DMS153 treated with DMSO at 0.1 percent for 48 hours (cell line): Measurements from ENCODE around the gene ZBTB47.

Source experiments
- DNase-seq: peaks from one replicate; lab custom pipeline; 2025; ENCODE audit not compliant: unreplicated experiment; lab: John Stamatoyannopoulos, UW

ZBTB47 gene

DNA sequence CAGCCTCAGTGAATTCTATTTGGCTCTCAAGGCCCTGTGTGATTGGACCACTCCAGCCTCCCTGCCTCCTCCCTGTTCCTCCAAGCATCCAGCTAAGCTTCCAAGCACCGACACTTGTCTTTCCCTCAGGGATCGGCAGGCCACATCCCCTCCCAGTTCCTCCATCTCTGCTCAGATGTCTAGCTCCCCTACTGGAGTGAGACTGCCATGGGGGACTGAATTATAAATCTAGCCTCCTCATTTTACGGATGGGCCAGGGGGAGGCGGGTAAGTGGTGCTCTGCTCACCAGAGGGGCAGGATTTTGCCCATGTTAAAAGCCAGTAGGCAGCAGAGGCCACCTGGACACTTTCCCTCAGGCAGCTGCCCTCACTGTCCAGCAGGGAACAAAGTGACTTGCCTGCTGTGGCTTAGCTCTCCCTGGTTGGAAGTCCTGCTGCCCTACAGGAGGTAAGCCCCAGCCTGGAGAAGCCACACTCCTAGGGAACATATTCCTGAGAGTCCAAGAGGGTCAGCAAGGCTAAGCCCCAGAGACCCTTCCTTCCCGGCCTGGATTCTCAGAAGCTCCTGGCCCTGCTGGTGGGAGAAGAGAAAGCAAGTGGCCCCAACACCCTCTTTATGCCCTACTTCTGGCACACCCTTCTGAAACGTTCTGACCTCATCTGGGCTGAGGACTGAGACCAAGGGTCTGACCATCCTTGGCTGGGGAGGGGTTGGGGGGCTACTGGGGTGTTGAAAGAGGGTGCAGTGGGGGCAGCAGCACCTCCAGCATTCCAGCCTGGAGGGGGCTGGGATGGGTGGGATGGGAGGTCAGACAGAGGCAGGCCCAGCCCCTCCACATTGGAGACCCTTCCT lies 58.2 kb downstream of the ZBTB47 start:
- DNase-seq, result no peak

DNA sequence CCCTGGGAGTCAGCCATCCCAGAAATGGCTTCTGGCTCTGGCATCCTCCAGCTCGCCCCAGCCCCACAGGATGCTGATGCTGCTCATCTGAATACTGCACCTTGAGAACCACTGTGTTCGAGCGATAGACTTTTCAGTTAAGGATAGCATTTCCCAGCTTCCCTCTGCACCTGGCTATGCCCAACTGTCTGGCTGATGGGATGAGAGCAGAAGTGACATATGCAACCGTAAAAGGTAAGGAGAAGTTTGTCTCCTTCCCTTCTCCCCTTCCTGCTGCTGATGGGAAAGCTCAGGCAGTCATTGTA lies 58.8 kb downstream of the ZBTB47 start:
- DNase-seq, result no peak

DNA sequence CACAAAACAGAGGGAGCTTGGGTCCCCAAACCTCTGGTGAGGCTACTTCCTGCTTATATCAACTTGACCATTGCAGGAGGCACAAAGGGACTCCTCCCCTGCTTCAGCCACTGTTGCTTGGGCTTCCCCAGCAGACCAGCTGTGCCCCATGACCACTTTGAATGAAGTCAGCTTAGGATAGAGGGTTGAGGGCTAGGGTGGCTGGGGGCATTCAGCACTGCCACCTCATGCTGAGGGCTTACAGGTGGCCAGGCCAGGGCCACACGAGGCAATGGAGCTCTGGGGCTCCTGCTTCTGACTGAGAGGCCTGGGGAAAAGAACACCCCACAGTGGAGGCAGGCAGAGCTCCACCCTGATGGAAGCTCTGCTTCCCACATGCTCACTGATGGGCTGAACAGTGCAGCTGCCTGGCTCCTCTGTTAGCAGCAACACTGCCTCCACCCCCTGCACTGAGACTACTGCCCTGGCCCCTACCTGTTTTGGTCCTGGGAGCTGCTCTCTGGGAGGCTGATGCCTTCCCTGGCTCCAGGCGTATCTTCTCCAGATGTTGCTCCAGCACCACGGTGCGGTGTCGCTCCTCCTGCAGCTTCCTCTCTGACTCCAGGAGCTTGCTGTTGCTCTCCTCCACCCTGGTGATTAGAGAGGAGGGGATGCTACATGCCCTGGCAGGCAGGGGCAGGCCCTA lies 59.3 kb downstream of the ZBTB47 start:
- DNase-seq, result no peak

DNA sequence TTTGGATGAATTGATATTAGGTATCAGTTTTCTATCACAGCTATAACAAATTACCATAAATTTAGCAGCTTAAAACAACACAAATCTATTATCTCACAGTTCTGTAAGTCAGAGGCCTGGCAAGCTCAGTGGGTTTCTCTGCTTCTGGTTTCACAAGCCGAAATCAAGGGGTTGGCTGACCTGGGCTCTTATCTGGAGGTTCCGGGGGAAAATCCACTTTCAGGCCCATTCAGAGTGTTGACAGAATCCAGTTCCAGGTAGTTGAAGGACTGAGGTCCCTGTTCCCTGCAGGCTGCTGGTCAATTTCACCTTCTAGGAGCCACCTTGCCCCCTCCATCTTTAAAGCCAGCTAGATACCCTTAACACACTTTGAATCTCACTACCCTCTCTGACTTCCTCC lies 60.2 kb downstream of the ZBTB47 start:
- no peak for DNase-seq

DNA sequence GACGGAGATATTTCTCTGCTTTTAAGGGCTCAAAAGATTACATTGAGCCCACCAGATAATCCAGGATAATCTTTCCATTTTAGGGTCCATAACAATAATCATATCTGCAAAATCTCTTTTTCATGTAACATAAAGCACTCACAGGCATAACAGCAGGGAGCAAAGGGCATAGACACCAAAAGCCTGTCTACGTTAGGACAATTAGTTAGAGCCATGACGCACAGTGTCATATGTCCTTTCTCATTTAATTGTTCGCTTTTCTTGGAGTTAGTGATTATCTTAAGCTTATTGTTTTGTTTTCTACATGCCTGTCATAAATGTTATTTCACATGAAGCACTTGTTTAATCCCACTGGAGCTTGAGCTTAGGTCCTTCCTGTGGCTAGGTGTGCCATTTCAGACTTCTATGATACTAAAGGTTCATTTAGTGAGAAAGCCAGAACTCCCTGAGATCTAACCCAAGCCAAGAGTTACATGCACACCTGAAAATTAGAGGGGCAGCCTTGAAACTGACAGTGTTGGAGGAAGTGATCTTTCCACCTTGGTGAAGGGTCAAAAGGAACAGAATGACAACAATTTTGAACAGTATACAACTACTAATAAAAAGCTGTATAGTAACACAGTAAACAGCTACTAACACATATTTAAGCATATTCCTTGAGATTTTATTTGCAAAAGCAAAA lies 60.8 kb downstream of the ZBTB47 start:
- DNase-seq, result no peak
